Esophagus muscularis mucosa (tissue), 4 donors: Measurements from ENCODE around the gene MRPL51. TPM values are rescaled to one million over a fixed set of nuclear protein-coding genes. Genes with fewer than 3 reads are reported as not detected.

Source experiments
- DNase-seq: peaks from one replicate; pipeline ENCODE4 v3.0.0-alpha.2; 2017; ENCODE audit errors: extremely low spot score
- H3K27ac ChIP-seq, 4 donors: fragments of 200-600 bp; sonication (generic); replicated peaks in 1 of 4; 1 replicate in 3 of 4; 2 replicates in 1 of 4; pipeline ENCODE4 v1.5.1; 2016 to 2019; ENCODE audit warnings: mild to moderate bottlenecking in 1 of 4
- H3K27me3 ChIP-seq, 4 donors: fragments of 200-600 bp; sonication (generic); one replicate each; pipeline versions ENCODE4 v1.5.1 to v1.6.0; 2016 to 2019
- H3K36me3 ChIP-seq, 4 donors: fragments of 200-600 bp; sonication (generic); one replicate each; pipeline ENCODE4 v1.5.1; 2016 to 2019
- H3K4me1 ChIP-seq, 4 donors: fragments of 200-600 bp; sonication (generic); one replicate each; pipeline ENCODE4 v1.5.1; 2016 to 2019
- H3K4me3 ChIP-seq, 4 donors: fragments of 200-600 bp; sonication (generic); 1 replicate in 2 of 4; 2 replicates in 2 of 4; pipeline ENCODE4 v1.5.1; 2016 to 2019; ENCODE audit warnings: mild to moderate bottlenecking in 4 of 4, moderate library complexity in 1 of 4
- H3K9me3 ChIP-seq, 4 donors: fragments of 200-600 bp; sonication (generic); 1 replicate in 3 of 4; 2 replicates in 1 of 4; pipeline ENCODE4 v1.5.1; 2016 to 2019
- EP300 ChIP-seq: sonication (generic); formaldehyde crosslinking; IDR thresholded peaks from one replicate; pipeline ENCODE4 v1.6.1; 2017; ENCODE audit warnings: antibody characterized with exemption
- POLR2A ChIP-seq: fragments of 450-650 bp; IDR thresholded peaks from one replicate; pipeline ENCODE4 v1.6.1; 2017; ENCODE audit warnings: antibody characterized with exemption, moderate library complexity, mild to moderate bottlenecking, low read depth
- POLR2AphosphoS5 ChIP-seq, 2 donors: sonication (generic); formaldehyde crosslinking; IDR thresholded peaks; one replicate each; pipeline ENCODE4 v1.6.1; 2017; ENCODE audit warnings: antibody characterized with exemption in 2 of 2
- WGBS: methylation state at CpG from one replicate; pipeline ENCODE4 v1.1.5; 2018; 5-methylcytosine and 5-hydroxymethylcytosine counted together
- intact Hi-C: fragments of 100-400 bp; cut with DNase I; formaldehyde crosslinking; loops from one replicate; pipeline ENCODE4 v1.15.1; 2023
- total RNA-seq, 4 donors: library from RNA; depleted of rRNA; stranded (reverse); fragments of >200 nt; gene quantifications; one replicate each; pipeline versions ENCODE4 v1.1.0 to v1.2.1, GENCODE V29; 2016
- TF ChIP-seq, protein P1 (sequence below), 3 experiments: fragments of 200-600 bp in 2 of 3; fragments of 450-650 bp in 1 of 3; sonication (generic) in 2 of 3; IDR thresholded peaks; one replicate each; pipeline ENCODE4 v1.5.1; 2017 to 2019; ENCODE audit warnings: antibody characterized with exemption in 3 of 3, mild to moderate bottlenecking in 2 of 3, moderate library complexity in 1 of 3

The MRPL51 gene
- total RNA-seq, 4 donors from 2014 or later, result 62.3 to 105 (median 81.3) TPM

DNA sequence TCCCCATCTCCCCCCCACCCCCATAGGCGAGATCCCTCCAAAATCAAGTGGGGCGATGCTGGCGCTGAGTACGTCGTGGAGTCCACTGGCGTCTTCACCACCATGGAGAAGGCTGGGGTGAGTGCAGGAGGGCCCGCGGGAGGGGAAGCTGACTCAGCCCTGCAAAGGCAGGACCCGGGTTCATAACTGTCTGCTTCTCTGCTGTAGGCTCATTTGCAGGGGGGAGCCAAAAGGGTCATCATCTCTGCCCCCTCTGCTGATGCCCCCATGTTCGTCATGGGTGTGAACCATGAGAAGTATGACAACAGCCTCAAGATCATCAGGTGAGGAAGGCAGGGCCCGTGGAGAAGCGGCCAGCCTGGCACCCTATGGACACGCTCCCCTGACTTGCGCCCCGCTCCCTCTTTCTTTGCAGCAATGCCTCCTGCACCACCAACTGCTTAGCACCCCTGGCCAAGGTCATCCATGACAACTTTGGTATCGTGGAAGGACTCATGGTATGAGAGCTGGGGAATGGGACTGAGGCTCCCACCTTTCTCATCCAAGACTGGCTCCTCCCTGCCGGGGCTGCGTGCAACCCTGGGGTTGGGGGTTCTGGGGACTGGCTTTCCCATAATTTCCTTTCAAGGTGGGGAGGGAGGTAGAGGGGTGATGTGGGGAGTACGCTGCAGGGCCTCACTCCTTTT lies 44.0 kb upstream of the MRPL51 start:
- no peak overlapping the region for H3K4me3 ChIP-seq
- DNase-seq, result no peak
- WGBS, result 53% methylated on average over 7 of the region's 19 CpGs
- peak overlapping the region; percentile 93 to 99 (median 94) for H3K27ac ChIP-seq
- no peak for TF ChIP-seq POLR2A
- no peak for TF ChIP-seq POLR2AphosphoS5 (IDR thresholded peaks at IDR 0.05)
- TF ChIP-seq, protein P1, sequence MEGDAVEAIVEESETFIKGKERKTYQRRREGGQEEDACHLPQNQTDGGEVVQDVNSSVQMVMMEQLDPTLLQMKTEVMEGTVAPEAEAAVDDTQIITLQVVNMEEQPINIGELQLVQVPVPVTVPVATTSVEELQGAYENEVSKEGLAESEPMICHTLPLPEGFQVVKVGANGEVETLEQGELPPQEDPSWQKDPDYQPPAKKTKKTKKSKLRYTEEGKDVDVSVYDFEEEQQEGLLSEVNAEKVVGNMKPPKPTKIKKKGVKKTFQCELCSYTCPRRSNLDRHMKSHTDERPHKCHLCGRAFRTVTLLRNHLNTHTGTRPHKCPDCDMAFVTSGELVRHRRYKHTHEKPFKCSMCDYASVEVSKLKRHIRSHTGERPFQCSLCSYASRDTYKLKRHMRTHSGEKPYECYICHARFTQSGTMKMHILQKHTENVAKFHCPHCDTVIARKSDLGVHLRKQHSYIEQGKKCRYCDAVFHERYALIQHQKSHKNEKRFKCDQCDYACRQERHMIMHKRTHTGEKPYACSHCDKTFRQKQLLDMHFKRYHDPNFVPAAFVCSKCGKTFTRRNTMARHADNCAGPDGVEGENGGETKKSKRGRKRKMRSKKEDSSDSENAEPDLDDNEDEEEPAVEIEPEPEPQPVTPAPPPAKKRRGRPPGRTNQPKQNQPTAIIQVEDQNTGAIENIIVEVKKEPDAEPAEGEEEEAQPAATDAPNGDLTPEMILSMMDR (IDR thresholded peaks at IDR 0.05), result no peak
- no peak for TF ChIP-seq EP300
- peaks cover 63 to 85% (median 79%) of the 10 kb centered on the region in 4 donors for H3K4me1 ChIP-seq
- H3K36me3 ChIP-seq, result peaks cover 23 to 44% (median 39%) of the 10 kb centered on the region in 4 donors
- H3K9me3 ChIP-seq, result no peaks in the 10 kb centered on the region
- intact Hi-C loops, result loop anchor here (5.0 kb wide), 1 partner anchor 115 kb away; no protein-coding TSS in a partner anchor
- H3K27me3 ChIP-seq, result no peaks in the 10 kb centered on the region

GRCh38 chr12:6535960-6536847 lies 43.1 kb upstream of the MRPL51 start:
- H3K9me3 ChIP-seq, result no peaks in the 10 kb centered on the region
- peaks cover 63 to 82% (median 79%) of the 10 kb centered on the region in 4 donors for H3K4me1 ChIP-seq
- peak overlapping the region; percentile 93 to 99 (median 94) for H3K27ac ChIP-seq
- peak overlapping the region; percentile 76 to 98 (median 80) for H3K4me3 ChIP-seq
- intact Hi-C loops, result loop anchor here (5.0 kb wide), 1 partner anchor 114 kb away; no protein-coding TSS in a partner anchor
- DNase-seq, result no peak
- H3K27me3 ChIP-seq, result no peaks in the 10 kb centered on the region
- peaks cover 23 to 48% (median 36%) of the 10 kb centered on the region in 4 donors for H3K36me3 ChIP-seq
- WGBS, result 34% methylated on average over 9 of the region's 10 CpGs
- TF ChIP-seq POLR2A (no peak), POLR2AphosphoS5 (IDR thresholded peaks at IDR 0.05) (no peak), EP300 (no peak)
- TF ChIP-seq, protein P1 (IDR thresholded peaks at IDR 0.05), result no peak

DNA sequence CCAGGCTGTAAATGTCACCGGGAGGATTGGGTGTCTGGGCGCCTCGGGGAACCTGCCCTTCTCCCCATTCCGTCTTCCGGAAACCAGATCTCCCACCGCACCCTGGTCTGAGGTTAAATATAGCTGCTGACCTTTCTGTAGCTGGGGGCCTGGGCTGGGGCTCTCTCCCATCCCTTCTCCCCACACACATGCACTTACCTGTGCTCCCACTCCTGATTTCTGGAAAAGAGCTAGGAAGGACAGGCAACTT lies 42.6 kb upstream of the MRPL51 start:
- Histone ChIP-seq H3K27ac (peak overlapping the region; percentile 93 to 99 (median 94)), H3K27me3 (no peaks in the 10 kb centered on the region), H3K4me3 (peak overlapping the region; percentile 76 to 98 (median 80)), H3K9me3 (no peaks in the 10 kb centered on the region), H3K36me3 (peaks cover 28 to 54% (median 41%) of the 10 kb centered on the region in 4 donors), H3K4me1 (peaks cover 57 to 76% (median 73%) of the 10 kb centered on the region in 4 donors)
- intact Hi-C loops, result loop anchor here (5.0 kb wide), 1 partner anchor 113 kb away; no protein-coding TSS in a partner anchor
- 0% methylated on average over 6 of the region's 6 CpGs for WGBS
- peak; percentile 7 for TF ChIP-seq POLR2A
- TF ChIP-seq POLR2AphosphoS5 (IDR thresholded peaks at IDR 0.05), result no peak
- TF ChIP-seq, protein P1 (IDR thresholded peaks at IDR 0.05), result no peak
- no peak for TF ChIP-seq EP300
- no peak for DNase-seq

DNA sequence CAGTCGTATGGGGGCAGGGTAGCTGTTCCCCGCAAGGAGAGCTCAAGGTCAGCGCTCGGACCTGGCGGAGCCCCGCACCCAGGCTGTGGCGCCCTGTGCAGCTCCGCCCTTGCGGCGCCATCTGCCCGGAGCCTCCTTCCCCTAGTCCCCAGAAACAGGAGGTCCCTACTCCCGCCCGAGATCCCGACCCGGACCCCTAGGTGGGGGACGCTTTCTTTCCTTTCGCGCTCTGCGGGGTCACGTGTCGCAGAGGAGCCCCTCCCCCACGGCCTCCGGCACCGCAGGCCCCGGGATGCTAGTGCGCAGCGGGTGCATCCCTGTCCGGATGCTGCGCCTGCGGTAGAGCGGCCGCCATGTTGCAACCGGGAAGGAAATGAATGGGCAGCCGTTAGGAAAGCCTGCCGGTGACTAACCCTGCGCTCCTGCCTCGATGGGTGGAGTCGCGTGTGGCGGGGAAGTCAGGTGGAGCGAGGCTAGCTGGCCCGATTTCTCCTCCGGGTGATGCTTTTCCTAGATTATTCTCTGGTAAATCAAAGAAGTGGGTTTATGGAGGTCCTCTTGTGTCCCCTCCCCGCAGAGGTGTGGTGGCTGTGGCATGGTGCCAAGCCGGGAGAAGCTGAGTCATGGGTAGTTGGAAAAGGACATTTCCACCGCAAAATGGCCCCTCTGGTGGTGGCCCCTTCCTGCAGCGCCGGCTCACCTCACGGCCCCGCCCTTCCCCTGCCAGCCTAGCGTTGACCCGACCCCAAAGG lies 42.1 kb upstream of the MRPL51 start:
- 2% methylated on average over 8 of the region's 52 CpGs for WGBS
- peaks cover 52 to 71% (median 68%) of the 10 kb centered on the region in 4 donors for H3K4me1 ChIP-seq
- no peaks in the 10 kb centered on the region for H3K27me3 ChIP-seq
- H3K9me3 ChIP-seq, result no peaks in the 10 kb centered on the region
- H3K27ac ChIP-seq, result peak overlapping the region; percentile 93 to 99 (median 94)
- peak overlapping the region; percentile 76 to 98 (median 80) for H3K4me3 ChIP-seq
- H3K36me3 ChIP-seq, result peaks cover 33 to 58% (median 46%) of the 10 kb centered on the region in 4 donors
- peak; percentile 94 for DNase-seq
- TF ChIP-seq POLR2AphosphoS5 (IDR thresholded peaks at IDR 0.05), result peak; percentile 83 to 85
- TF ChIP-seq, protein P1 (IDR thresholded peaks at IDR 0.05), result no peak
- TF ChIP-seq POLR2A, result peak; percentile 44
- no peak for TF ChIP-seq EP300
- intact Hi-C loops, result loop anchor here (5.0 kb wide), 2 partner anchors 113 to 203 kb away; no protein-coding TSS in a partner anchor
